Mesendoderm (in vitro differentiated cells): ENCODE results near the gene SPATA2.
"Not testable (repeated sequence)": the region's sequence is repeated elsewhere in the genome, so short reads cannot be mapped to it uniquely, and the experiment has no call there.

Source experiments
- DNase-seq: peaks from one replicate; pipeline ENCODE4 v3.0.0; 2013
- H2AK5ac ChIP-seq: 2 replicates; pipeline ENCODE4 v1.6.1; 2013; ENCODE audit warnings: low read length, inconsistent platforms
- H2BK120ac ChIP-seq: 2 replicates; pipeline ENCODE4 v1.6.1; 2013; ENCODE audit warnings: low read depth, mild to moderate bottlenecking, low read length, moderate library complexity, mixed read lengths
- H2BK15ac ChIP-seq: replicated peaks from 2 replicates; pipeline ENCODE4 v1.6.1; 2013; ENCODE audit warnings: low read depth, mild to moderate bottlenecking, moderate library complexity
- H2BK5ac ChIP-seq: 2 replicates; pipeline ENCODE4 v1.6.1; 2013; ENCODE audit warnings: low read length, inconsistent platforms
- H3K18ac ChIP-seq: 2 replicates; pipeline ENCODE4 v1.6.1; 2013; ENCODE audit warnings: mild to moderate bottlenecking, low read length, mixed read lengths
- H3K23ac ChIP-seq: one replicate; pipeline ENCODE4 v1.6.1; 2013; ENCODE audit warnings: low read length
- H3K27ac ChIP-seq: 2 replicates; pipeline ENCODE4 v1.5.1; 2013; ENCODE audit warnings: low read depth, mild to moderate bottlenecking, inconsistent platforms, low read length, moderate library complexity
- H3K27me3 ChIP-seq: 2 replicates; pipeline ENCODE4 v1.6.1; 2013; ENCODE audit warnings: low read length, control low read depth, mild to moderate bottlenecking, inconsistent platforms; ENCODE audit not compliant: insufficient read depth, poor library complexity
- H3K36me3 ChIP-seq: 2 replicates; pipeline ENCODE4 v1.6.1; 2013; ENCODE audit warnings: low read length, inconsistent platforms; ENCODE audit not compliant: control insufficient read depth, insufficient read depth
- H3K4ac ChIP-seq: one replicate; pipeline ENCODE4 v1.6.1; 2013; ENCODE audit warnings: low read depth, mild to moderate bottlenecking, low read length, moderate library complexity
- H3K4me1 ChIP-seq: 2 replicates; pipeline ENCODE4 v1.6.1; 2013; ENCODE audit warnings: low read depth, low read length, inconsistent platforms; ENCODE audit not compliant: control insufficient read depth
- H3K4me2 ChIP-seq: 2 replicates; pipeline ENCODE4 v1.6.1; 2013; ENCODE audit warnings: low read length
- H3K4me3 ChIP-seq: 2 replicates; pipeline ENCODE4 v1.5.1; 2013; ENCODE audit warnings: mild to moderate bottlenecking, low read length
- H3K56ac ChIP-seq: one replicate; pipeline ENCODE4 v1.6.1; 2013; ENCODE audit warnings: low read length
- H3K79me1 ChIP-seq: 2 replicates; pipeline ENCODE4 v1.6.1; 2013; ENCODE audit warnings: low read length, inconsistent platforms
- H3K79me2 ChIP-seq: 2 replicates; pipeline ENCODE4 v1.6.1; 2013; ENCODE audit warnings: mild to moderate bottlenecking, low read length; ENCODE audit not compliant: control insufficient read depth, insufficient read depth
- H3K9ac ChIP-seq: 2 replicates; pipeline ENCODE4 v1.6.1; 2013; ENCODE audit warnings: low read length, inconsistent platforms
- H4K5ac ChIP-seq: one replicate; pipeline ENCODE4 v1.6.1; 2013; ENCODE audit warnings: low read length
- H4K8ac ChIP-seq: one replicate; pipeline ENCODE4 v1.6.1; 2013; ENCODE audit warnings: low read depth, mild to moderate bottlenecking, control low read depth, low read length, moderate library complexity
- WGBS: extraction: QIAGEN DNeasy Blood & Tissue Kit; methylation state at CpG from one replicate; pipeline ENCODE4 v1.1.7; 2013; ENCODE audit warnings: low lambda C conversion rate, missing lambda C conversion rate; ENCODE audit not compliant: insufficient coverage; ENCODE audit errors: extremely low coverage; 5-methylcytosine and 5-hydroxymethylcytosine counted together

Gene SPATA2

GRCh38 chr20:49895474-49896093 lies 19.7 kb downstream of the SPATA2 start:
- not testable (repeated sequence) for DNase-seq, H3K56ac ChIP-seq, H3K79me1 ChIP-seq, H3K27ac ChIP-seq, H3K79me2 ChIP-seq, H3K4me2 ChIP-seq, H3K4me3 ChIP-seq, H4K5ac ChIP-seq, H2BK15ac ChIP-seq, H3K36me3 ChIP-seq, H3K27me3 ChIP-seq, H4K8ac ChIP-seq, H3K4me1 ChIP-seq, H3K18ac ChIP-seq, H3K4ac ChIP-seq, H3K9ac ChIP-seq, H3K23ac ChIP-seq, H2AK5ac ChIP-seq, H2BK120ac ChIP-seq, H2BK5ac ChIP-seq
- no CpG with 5 or more reads among the region's 7 CpGs for WGBS

- WGBS, result no CpG with 5 or more reads among the region's 6 CpGs
- no peaks in the 10 kb centered on the region for H3K27me3 ChIP-seq
- no peak overlapping the region for H3K27ac ChIP-seq
- H3K4me3 ChIP-seq, result no peak overlapping the region
- H3K18ac ChIP-seq, result no peak overlapping the region
- no peak overlapping the region for H3K56ac ChIP-seq
- H3K4me2 ChIP-seq, result no peak overlapping the region
- H2AK5ac ChIP-seq, result no peak overlapping the region
- no peak overlapping the region for H3K4ac ChIP-seq
- no peak overlapping the region for H2BK5ac ChIP-seq
- no peak overlapping the region for H4K8ac ChIP-seq
- no peak overlapping the region for H3K9ac ChIP-seq
- no peak overlapping the region for H4K5ac ChIP-seq
- no peaks in the 10 kb centered on the region for H3K79me1 ChIP-seq
- no peaks in the 10 kb centered on the region for H3K79me2 ChIP-seq
- no peak overlapping the region for H2BK15ac ChIP-seq
- no peak overlapping the region for H2BK120ac ChIP-seq
- no peak for DNase-seq
- H3K36me3 ChIP-seq, result no peaks in the 10 kb centered on the region
- H3K23ac ChIP-seq, result no peak overlapping the region
- peaks cover 8% of the 10 kb centered on the region for H3K4me1 ChIP-seq
These were observed 21.3 kb downstream of the SPATA2 start for GRCh38 chr20:49894073-49894470.

- no peak overlapping the region for H4K5ac ChIP-seq
- no CpG with 5 or more reads among the region's 12 CpGs for WGBS
- H3K4me1 ChIP-seq, result peaks cover 10% of the 10 kb centered on the region
- H3K27ac ChIP-seq, result no peak overlapping the region
- DNase-seq, result no peak
- no peaks in the 10 kb centered on the region for H3K79me1 ChIP-seq
- H2AK5ac ChIP-seq, result no peak overlapping the region
- no peak overlapping the region for H2BK15ac ChIP-seq
- no peak overlapping the region for H3K4me2 ChIP-seq
- H3K23ac ChIP-seq, result no peak overlapping the region
- H3K4me3 ChIP-seq, result no peak overlapping the region
- no peak overlapping the region for H3K18ac ChIP-seq
- H4K8ac ChIP-seq, result no peak overlapping the region
- no peaks in the 10 kb centered on the region for H3K36me3 ChIP-seq
- no peaks in the 10 kb centered on the region for H3K27me3 ChIP-seq
- H3K9ac ChIP-seq, result no peak overlapping the region
- no peak overlapping the region for H3K56ac ChIP-seq
- no peak overlapping the region for H2BK5ac ChIP-seq
- no peaks in the 10 kb centered on the region for H3K79me2 ChIP-seq
- no peak overlapping the region for H3K4ac ChIP-seq
- H2BK120ac ChIP-seq, result no peak overlapping the region
These were observed 21.9 kb downstream of the SPATA2 start for GRCh38 chr20:49893242-49894072.

GRCh38 chr20:49892817-49893216 lies 22.5 kb downstream of the SPATA2 start:
- Histone ChIP-seq H3K36me3 (no peaks in the 10 kb centered on the region), H3K4ac (no peak overlapping the region), H3K4me3 (no peak overlapping the region), H2BK5ac (no peak overlapping the region), H3K56ac (no peak overlapping the region), H3K9ac (no peak overlapping the region), H3K4me1 (peaks cover 10% of the 10 kb centered on the region), H3K18ac (no peak overlapping the region), H3K79me2 (no peaks in the 10 kb centered on the region), H3K27ac (no peak overlapping the region), H2BK120ac (no peak overlapping the region), H2BK15ac (no peak overlapping the region), H4K5ac (no peak overlapping the region), H3K79me1 (no peaks in the 10 kb centered on the region), H4K8ac (no peak overlapping the region), H3K23ac (no peak overlapping the region), H3K27me3 (no peaks in the 10 kb centered on the region), H2AK5ac (no peak overlapping the region), H3K4me2 (no peak overlapping the region)
- no peak for DNase-seq
- WGBS, result no CpG with 5 or more reads among the region's 11 CpGs

GRCh38 chr20:49892260-49892659 lies 23.1 kb downstream of the SPATA2 start:
- Histone ChIP-seq H3K23ac (no peak overlapping the region), H3K27ac (no peak overlapping the region), H2BK15ac (no peak overlapping the region)

More at GRCh38 chr20:49892260-49892659, 23.1 kb downstream of the SPATA2 start:
- no peak overlapping the region for H4K8ac ChIP-seq
- peaks cover 10% of the 10 kb centered on the region for H3K4me1 ChIP-seq
- no peak overlapping the region for H2AK5ac ChIP-seq
- H3K4me2 ChIP-seq, result no peak overlapping the region
- no peak for DNase-seq
- H4K5ac ChIP-seq, result no peak overlapping the region
- no peak overlapping the region for H2BK120ac ChIP-seq
- no peaks in the 10 kb centered on the region for H3K79me2 ChIP-seq
- H3K36me3 ChIP-seq, result no peaks in the 10 kb centered on the region
- H3K4ac ChIP-seq, result no peak overlapping the region
- no peak overlapping the region for H3K56ac ChIP-seq
- H2BK5ac ChIP-seq, result no peak overlapping the region
- no peaks in the 10 kb centered on the region for H3K27me3 ChIP-seq
- no peak overlapping the region for H3K4me3 ChIP-seq
- no peaks in the 10 kb centered on the region for H3K79me1 ChIP-seq
- no peak overlapping the region for H3K18ac ChIP-seq
- no CpG with 5 or more reads among the region's 9 CpGs for WGBS
- no peak overlapping the region for H3K9ac ChIP-seq
